SK-N-SH (cell line): ENCODE measurements around the gene VGF. TPM values are rescaled to one million over a fixed set of nuclear protein-coding genes. Genes with fewer than 3 reads are reported as not detected.

Experiments used
- CTCF ChIA-PET: fragments of 300-600, 350-600 bp; formaldehyde crosslinking; extraction: SDS; loops from one replicate; lab custom pipeline; 2021; lab: Yijun Ruan, JAX
- POLR2A ChIA-PET: fragments of 350-600 bp; sonication (Branson Sonifier 250); formaldehyde crosslinking; extraction: SDS; loops from one replicate; lab custom pipeline; 2020; ENCODE audit warnings: antibody characterized with exemption, inconsistent platforms; lab: Yijun Ruan, JAX
- DNase-seq: peaks from one replicate; pipeline ENCODE4 v3.0.0; 2012
- H2AFZ ChIP-seq: fragments of 200-600 bp; sonication (generic); 2 replicates; pipeline ENCODE4 v1.8.1; 2016; ENCODE audit warnings: antibody characterized with exemption, mild to moderate bottlenecking, low read depth
- H3F3A ChIP-seq: fragments of 200-600 bp; sonication (generic); replicated peaks from 2 replicates; pipeline ENCODE3; 2016; ENCODE audit warnings: antibody characterized with exemption, mild to moderate bottlenecking; ENCODE audit not compliant: insufficient read depth
- H3K27ac ChIP-seq, 2 experiments: fragments of 200-500 bp in 1 of 2; fragments of 200-600 bp in 1 of 2; sonication (Bioruptor generic) in 1 of 2; sonication (generic), shearing (Covaris generic) in 1 of 2; 2 replicates each; pipeline versions ENCODE4 v1.5.1 to v1.6.1; 2014 to 2016; ENCODE audit warnings: low read depth in 2 of 2, inconsistent platforms in 1 of 2, low read length in 1 of 2, mild to moderate bottlenecking in 1 of 2, mixed read lengths in 1 of 2
- H3K27me3 ChIP-seq: fragments of 200-600 bp; sonication (generic), shearing (Covaris generic); 2 replicates; pipeline ENCODE4 v1.6.1; 2016; ENCODE audit warnings: mixed run types; ENCODE audit not compliant: insufficient read depth
- H3K36me3 ChIP-seq, 2 experiments: fragments of 200-500 bp in 1 of 2; fragments of 200-600 bp in 1 of 2; sonication (Bioruptor generic) in 1 of 2; sonication (generic) in 1 of 2; replicated peaks in 1 of 2; 2 replicates each; pipeline versions ENCODE3 to v1.5.1; 2014 to 2016; ENCODE audit warnings: low read length in 1 of 2, mild to moderate bottlenecking in 1 of 2; ENCODE audit not compliant: insufficient read depth in 2 of 2, control insufficient read depth in 1 of 2
- H3K4me1 ChIP-seq, 2 experiments: fragments of 200-500 bp in 1 of 2; fragments of 200-600 bp in 1 of 2; sonication (Bioruptor generic) in 1 of 2; sonication (generic), shearing (Covaris generic) in 1 of 2; 2 replicates each; pipeline versions ENCODE4 v1.5.1 to v1.6.1; 2014 to 2016; ENCODE audit warnings: low read depth in 1 of 2, low read length in 1 of 2, mixed run types in 1 of 2; ENCODE audit not compliant: insufficient read depth in 2 of 2, control insufficient read depth in 1 of 2
- H3K4me2 ChIP-seq: fragments of 200-600 bp; sonication (generic), shearing (Covaris generic); 2 replicates; pipeline ENCODE4 v1.6.1; 2017; ENCODE audit warnings: mixed run types
- H3K4me3 ChIP-seq, 2 experiments: fragments of 200-500 bp in 1 of 2; fragments of 200-600 bp in 1 of 2; sonication (Bioruptor generic) in 1 of 2; sonication (generic), shearing (Covaris generic) in 1 of 2; 2 replicates each; pipeline versions ENCODE4 v1.5.1 to v1.8.1; 2014 to 2016; ENCODE audit warnings: low read depth in 2 of 2, inconsistent platforms in 1 of 2, low read length in 1 of 2, mild to moderate bottlenecking in 1 of 2, mixed read lengths in 1 of 2, moderate library complexity in 1 of 2
- H3K79me2 ChIP-seq: fragments of 200-600 bp; sonication (generic); 2 replicates; pipeline ENCODE4 v1.8.1; 2017; ENCODE audit warnings: mild to moderate bottlenecking; ENCODE audit not compliant: insufficient read depth
- H3K9ac ChIP-seq: fragments of 200-600 bp; sonication (generic); 2 replicates; pipeline ENCODE4 v1.6.1; 2017; ENCODE audit warnings: mixed run types
- H3K9me2 ChIP-seq: fragments of 200-600 bp; sonication (generic); 2 replicates; pipeline ENCODE4 v1.6.1; 2017; ENCODE audit warnings: mixed run types
- H3K9me3 ChIP-seq: fragments of 200-600 bp; sonication (generic); 2 replicates; pipeline ENCODE4 v1.6.1; 2017; ENCODE audit warnings: mixed run types, mild to moderate bottlenecking, moderate library complexity
- H4K20me1 ChIP-seq: fragments of 200-600 bp; sonication (generic); 2 replicates; pipeline ENCODE4 v1.6.1; 2017; ENCODE audit warnings: mild to moderate bottlenecking, mixed run types; ENCODE audit not compliant: insufficient read depth
- CHD2 ChIP-seq: fragments of 150-350 bp; IDR thresholded peaks from 2 replicates; pipeline ENCODE4 v1.6.1; 2018; ENCODE audit warnings: low read length; ENCODE audit not compliant: partially characterized antibody
- ELF1 ChIP-seq: IDR thresholded peaks from 2 replicates; pipeline ENCODE4 v1.4.0; 2012
- EP300 ChIP-seq, 2 experiments: IDR thresholded peaks; 2 replicates each; pipeline versions ENCODE4 v1.4.0 to v1.6.1; 2012; ENCODE audit warnings: borderline replicate concordance in 1 of 2, low read depth in 1 of 2, low read length in 1 of 2
- EZH2phosphoT487 ChIP-seq: fragments of 200-600 bp; sonication (generic); IDR thresholded peaks from 2 replicates; pipeline ENCODE4 v1.6.1; 2017; ENCODE audit warnings: low read depth, mixed run types, mild to moderate bottlenecking, antibody characterized with exemption, moderate library complexity, borderline replicate concordance
- FOSL2 ChIP-seq: IDR thresholded peaks from 2 replicates; pipeline ENCODE4 v1.4.0; 2012; ENCODE audit warnings: low read depth, mild to moderate bottlenecking, moderate library complexity, borderline replicate concordance
- FOXJ3 ChIP-seq: sonication (generic); formaldehyde crosslinking; IDR thresholded peaks from 2 replicates; pipeline ENCODE4 v1.5.1; 2020; ENCODE audit warnings: mild to moderate bottlenecking, missing genetic modification reagents
- GABPA ChIP-seq: IDR thresholded peaks from 2 replicates; pipeline ENCODE4 v1.4.0; 2012; ENCODE audit warnings: low read depth, mild to moderate bottlenecking
- JUND ChIP-seq: IDR thresholded peaks from 2 replicates; pipeline ENCODE4 v1.4.0; 2012
- RAD21 ChIP-seq: IDR thresholded peaks from 2 replicates; pipeline ENCODE4 v1.6.1; 2012; ENCODE audit warnings: mild to moderate bottlenecking, low read length
- RCOR1 ChIP-seq: fragments of 150-350 bp; IDR thresholded peaks from 2 replicates; pipeline ENCODE4 v1.6.1; 2017; ENCODE audit warnings: antibody characterized with exemption, low read length
- RFX5 ChIP-seq: IDR thresholded peaks from 2 replicates; pipeline ENCODE4 v1.6.1; 2012; ENCODE audit warnings: mild to moderate bottlenecking, improper control_type of control experiment, low read length
- RXRA ChIP-seq: IDR thresholded peaks from 2 replicates; pipeline ENCODE4 v1.4.0; 2012; ENCODE audit warnings: low read depth, mild to moderate bottlenecking, borderline replicate concordance
- TCF12 ChIP-seq: IDR thresholded peaks from 2 replicates; pipeline ENCODE4 v1.4.0; 2012
- USF1 ChIP-seq: IDR thresholded peaks from 2 replicates; pipeline ENCODE4 v1.4.0; 2012; ENCODE audit warnings: low read depth, borderline replicate concordance
- YY1 ChIP-seq: IDR thresholded peaks from 2 replicates; pipeline ENCODE4 v1.4.0; 2012; ENCODE audit warnings: low read depth, mild to moderate bottlenecking
- ZBTB33 ChIP-seq: IDR thresholded peaks from 2 replicates; pipeline ENCODE4 v1.4.0; 2012; ENCODE audit warnings: low read depth, borderline replicate concordance
- WGBS: methylation state at CpG from one replicate; pipeline ENCODE4 v1.1.6; 2017; ENCODE audit warnings: low lambda C conversion rate; 5-methylcytosine and 5-hydroxymethylcytosine counted together
- polyA plus RNA-seq, 3 experiments: library from polyadenylated mRNA; depleted of rRNA; stranded (reverse); fragments of >200 nt; gene quantifications; 2 replicates each; pipeline ENCODE4 v1.2.3, GENCODE V29; 2012
- TF ChIP-seq, protein P1 (sequence below): IDR thresholded peaks from 2 replicates; pipeline ENCODE4; 2012
- TF ChIP-seq, protein P2 (sequence below): IDR thresholded peaks from 2 replicates; pipeline ENCODE4 v1.6.1; 2012; ENCODE audit warnings: mild to moderate bottlenecking, low read depth, low read length, moderate library complexity

VGF gene
- polyA plus RNA-seq, 1 of the 3 experiments (the other 2 are of a cell fraction) = 54.3 TPM

DNA sequence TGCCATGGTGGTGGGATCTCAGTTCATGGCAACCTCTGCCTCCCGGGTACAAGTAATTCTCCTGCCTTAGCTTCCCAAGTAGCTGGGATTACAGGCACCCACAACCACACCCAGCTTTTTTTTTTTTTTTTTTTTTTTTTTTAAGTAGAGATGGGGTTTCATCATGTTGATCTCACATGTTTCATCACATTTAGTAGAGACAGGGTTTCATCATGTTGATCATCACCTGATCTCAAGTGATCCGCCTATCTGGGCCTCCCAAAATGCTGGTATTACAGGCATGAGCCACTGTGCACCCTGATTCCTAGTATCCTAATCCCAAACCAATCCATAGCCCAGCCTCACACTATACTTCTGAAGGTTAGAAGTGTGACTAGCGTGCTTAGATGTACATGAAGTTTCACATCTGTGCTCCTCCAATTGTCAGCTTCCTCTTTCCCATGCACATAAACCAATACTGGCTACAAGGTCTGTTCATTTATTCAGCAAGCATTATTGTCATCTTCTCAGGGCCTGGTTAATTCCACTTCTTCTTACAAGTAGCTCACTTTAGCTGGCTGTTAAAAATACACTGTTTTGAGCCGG is 21.6 kb upstream of the VGF start:
- no peak overlapping the region for H2AFZ ChIP-seq
- H3F3A ChIP-seq = peaks cover 16% of the 10 kb centered on the region
- H3K36me3 ChIP-seq = no peaks in the 10 kb centered on the region
- peaks cover 0 to 3% of the 10 kb centered on the region in 2 experiments; a peak in 1 of 4 replicates for H3K4me1 ChIP-seq
- no peak overlapping the region for H3K27ac ChIP-seq
- no peaks in the 10 kb centered on the region for H3K9me2 ChIP-seq
- no peak overlapping the region for H3K4me2 ChIP-seq
- no peak for TF ChIP-seq EZH2phosphoT487
- no peak for TF ChIP-seq EP300 (IDR thresholded peaks at IDR 0.05; ENCODE audit: borderline replicate concordance in 1 of 2, low read depth in 1 of 2, low read length in 1 of 2)
- TF ChIP-seq, protein P1, sequence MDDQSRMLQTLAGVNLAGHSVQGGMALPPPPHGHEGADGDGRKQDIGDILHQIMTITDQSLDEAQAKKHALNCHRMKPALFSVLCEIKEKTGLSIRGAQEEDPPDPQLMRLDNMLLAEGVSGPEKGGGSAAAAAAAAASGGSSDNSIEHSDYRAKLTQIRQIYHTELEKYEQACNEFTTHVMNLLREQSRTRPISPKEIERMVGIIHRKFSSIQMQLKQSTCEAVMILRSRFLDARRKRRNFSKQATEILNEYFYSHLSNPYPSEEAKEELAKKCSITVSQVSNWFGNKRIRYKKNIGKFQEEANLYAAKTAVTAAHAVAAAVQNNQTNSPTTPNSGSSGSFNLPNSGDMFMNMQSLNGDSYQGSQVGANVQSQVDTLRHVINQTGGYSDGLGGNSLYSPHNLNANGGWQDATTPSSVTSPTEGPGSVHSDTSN = no peak
- TF ChIP-seq GABPA = no peak
- no peak for TF ChIP-seq FOSL2
- TF ChIP-seq CHD2 = no peak
- TF ChIP-seq ELF1 = no peak
- TF ChIP-seq YY1 = no peak
- no peak for TF ChIP-seq RFX5
- TF ChIP-seq RCOR1 = no peak
- TF ChIP-seq, protein P2, sequence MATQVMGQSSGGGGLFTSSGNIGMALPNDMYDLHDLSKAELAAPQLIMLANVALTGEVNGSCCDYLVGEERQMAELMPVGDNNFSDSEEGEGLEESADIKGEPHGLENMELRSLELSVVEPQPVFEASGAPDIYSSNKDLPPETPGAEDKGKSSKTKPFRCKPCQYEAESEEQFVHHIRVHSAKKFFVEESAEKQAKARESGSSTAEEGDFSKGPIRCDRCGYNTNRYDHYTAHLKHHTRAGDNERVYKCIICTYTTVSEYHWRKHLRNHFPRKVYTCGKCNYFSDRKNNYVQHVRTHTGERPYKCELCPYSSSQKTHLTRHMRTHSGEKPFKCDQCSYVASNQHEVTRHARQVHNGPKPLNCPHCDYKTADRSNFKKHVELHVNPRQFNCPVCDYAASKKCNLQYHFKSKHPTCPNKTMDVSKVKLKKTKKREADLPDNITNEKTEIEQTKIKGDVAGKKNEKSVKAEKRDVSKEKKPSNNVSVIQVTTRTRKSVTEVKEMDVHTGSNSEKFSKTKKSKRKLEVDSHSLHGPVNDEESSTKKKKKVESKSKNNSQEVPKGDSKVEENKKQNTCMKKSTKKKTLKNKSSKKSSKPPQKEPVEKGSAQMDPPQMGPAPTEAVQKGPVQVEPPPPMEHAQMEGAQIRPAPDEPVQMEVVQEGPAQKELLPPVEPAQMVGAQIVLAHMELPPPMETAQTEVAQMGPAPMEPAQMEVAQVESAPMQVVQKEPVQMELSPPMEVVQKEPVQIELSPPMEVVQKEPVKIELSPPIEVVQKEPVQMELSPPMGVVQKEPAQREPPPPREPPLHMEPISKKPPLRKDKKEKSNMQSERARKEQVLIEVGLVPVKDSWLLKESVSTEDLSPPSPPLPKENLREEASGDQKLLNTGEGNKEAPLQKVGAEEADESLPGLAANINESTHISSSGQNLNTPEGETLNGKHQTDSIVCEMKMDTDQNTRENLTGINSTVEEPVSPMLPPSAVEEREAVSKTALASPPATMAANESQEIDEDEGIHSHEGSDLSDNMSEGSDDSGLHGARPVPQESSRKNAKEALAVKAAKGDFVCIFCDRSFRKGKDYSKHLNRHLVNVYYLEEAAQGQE = no peak
- no peak for TF ChIP-seq RAD21
- TF ChIP-seq JUND = no peak
- no peak for TF ChIP-seq ZBTB33
- no peak for TF ChIP-seq TCF12
- TF ChIP-seq RXRA = no peak
- no peak for TF ChIP-seq FOXJ3 (CRISPR knock-in tag)
- no peak for TF ChIP-seq USF1
- TF ChIP-seq, all 33 proteins: peak for 0
- Histone ChIP-seq H4K20me1 (no peaks in the 10 kb centered on the region), H3K9me3 (no peaks in the 10 kb centered on the region), H3K9ac (no peak overlapping the region), H3K4me3 (no peak overlapping the region), H3K27me3 (no peaks in the 10 kb centered on the region), H3K79me2 (no peaks in the 10 kb centered on the region)
- CTCF ChIA-PET = interaction anchor here (0.9 to 7.2 kb wide), 8 partner anchors 10 to 57 kb away, joined by 3 to 51 read pairs (median 3); partner anchors contain the start of gene MOGAT3
- DNase-seq = no peak
- 90% methylated on average over 4 of the region's 4 CpGs for WGBS
- POLR2A ChIA-PET = no interaction called here
